Activated T-helper 1 cell treated with anti-CD3 and anti-CD28 coated beads, Interleukin-2, amount 50 U/mL, for 16 hours (primary cell): ENCODE measurements around the gene FAAH.
"Not testable (repeated sequence)": the region's sequence is repeated elsewhere in the genome, so short reads cannot be mapped to it uniquely, and the experiment has no call there.

ENCODE experiments used
- DNase-seq, 2 donors: peaks; one replicate each; pipeline ENCODE4 v3.0.0-alpha.2; 2020; ENCODE audit warnings: low read depth in 1 of 2, low spot score in 1 of 2

FAAH gene

GRCh38 chr1:46394108-46394871 lies at the start of gene FAAH:
Gene FAAH, plus strand, starts transcription at chr1:46394317. Its CDS starts 32 bp downstream, at chr1:46394349.
- no peak for DNase-seq

DNA sequence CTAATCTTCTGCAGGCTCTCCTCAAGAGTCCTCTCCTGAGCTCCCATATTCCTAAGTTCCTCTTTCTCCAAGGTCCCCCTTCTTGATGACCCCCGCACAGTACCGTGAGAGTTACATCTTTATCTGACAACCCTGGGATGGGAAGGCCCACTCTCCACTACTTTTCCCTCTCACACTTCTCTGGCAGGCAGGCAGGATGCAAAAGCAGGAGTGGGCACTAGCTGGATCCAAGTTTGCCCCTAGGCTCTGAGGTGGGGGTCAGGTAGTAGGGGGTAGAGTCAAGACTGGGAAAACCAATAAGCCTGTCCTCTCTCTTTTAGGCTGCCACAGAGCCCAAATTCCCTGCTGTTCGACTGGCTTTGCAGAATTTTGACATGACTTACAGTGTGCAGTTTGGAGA lies 49.6 kb upstream of the FAAH start:
- DNase-seq: no peak

DNA sequence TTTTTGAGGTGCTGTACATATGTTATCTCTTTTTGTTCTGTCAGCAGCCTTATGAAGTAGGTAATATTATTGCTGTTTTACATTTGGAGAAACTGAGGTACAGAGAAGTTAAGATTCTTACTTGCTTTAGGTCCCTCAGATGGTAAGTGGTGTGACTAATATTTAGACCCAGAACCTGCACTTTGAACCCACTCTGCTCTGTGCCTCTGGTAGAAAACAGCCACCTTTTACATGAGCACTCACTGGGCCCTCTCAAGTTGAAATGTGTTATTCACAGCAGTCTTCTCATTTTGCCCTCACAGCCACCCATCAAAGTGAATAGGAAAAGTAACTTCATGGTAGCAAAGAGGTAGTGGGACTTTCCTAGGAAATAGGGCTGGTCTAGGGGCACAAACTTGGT lies 48.8 kb upstream of the FAAH start:
- DNase-seq: no peak

- no peak for DNase-seq
Observed at GRCh38 chr1:46352363-46352762, 41.8 kb upstream of the FAAH start.

GRCh38 chr1:46355920-46356319 lies 38.2 kb upstream of the FAAH start:
- DNase-seq: not testable (repeated sequence)

GRCh38 chr1:46362158-46362557 lies 32.0 kb upstream of the FAAH start:
- no peak for DNase-seq

DNA sequence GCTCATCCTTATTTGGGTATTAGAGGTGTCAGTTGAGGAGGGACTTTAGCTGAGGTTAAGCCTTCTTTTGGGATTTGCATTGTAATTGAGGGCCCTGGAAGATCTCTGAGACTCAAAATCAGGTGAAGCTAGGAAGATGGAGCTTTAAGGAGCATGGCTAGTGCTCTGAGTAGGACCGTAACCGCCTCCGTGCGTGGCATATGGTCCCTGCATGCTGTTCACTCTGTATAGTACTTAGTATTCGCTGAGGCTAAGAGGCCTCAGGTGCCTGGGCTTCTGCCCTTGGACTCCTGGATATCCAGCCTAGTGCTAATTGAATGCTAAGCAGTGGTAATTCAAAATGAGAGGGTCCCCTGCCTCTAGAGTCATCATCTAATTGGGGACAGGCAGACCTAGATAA lies 31.0 kb upstream of the FAAH start:
- no peak for DNase-seq

DNA sequence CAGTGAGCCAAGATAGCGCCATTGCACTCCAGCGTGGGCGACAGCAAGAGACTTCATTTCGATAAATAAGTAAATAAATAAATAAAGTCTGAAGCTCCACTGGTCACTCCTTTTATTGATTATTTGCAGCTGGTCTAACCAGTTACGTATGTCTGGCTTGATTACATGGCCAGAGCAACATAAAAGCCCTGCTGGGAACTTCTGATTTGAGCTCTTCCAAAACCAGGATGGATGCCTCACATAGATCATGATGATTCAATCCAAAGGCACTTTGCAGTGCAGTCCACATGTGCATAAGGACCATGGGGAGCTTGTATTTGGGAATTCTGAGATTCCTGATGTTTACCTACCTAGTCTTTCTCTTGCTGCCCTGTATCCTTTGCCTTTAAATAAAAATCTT lies 29.5 kb upstream of the FAAH start:
- DNase-seq: no peak

DNA sequence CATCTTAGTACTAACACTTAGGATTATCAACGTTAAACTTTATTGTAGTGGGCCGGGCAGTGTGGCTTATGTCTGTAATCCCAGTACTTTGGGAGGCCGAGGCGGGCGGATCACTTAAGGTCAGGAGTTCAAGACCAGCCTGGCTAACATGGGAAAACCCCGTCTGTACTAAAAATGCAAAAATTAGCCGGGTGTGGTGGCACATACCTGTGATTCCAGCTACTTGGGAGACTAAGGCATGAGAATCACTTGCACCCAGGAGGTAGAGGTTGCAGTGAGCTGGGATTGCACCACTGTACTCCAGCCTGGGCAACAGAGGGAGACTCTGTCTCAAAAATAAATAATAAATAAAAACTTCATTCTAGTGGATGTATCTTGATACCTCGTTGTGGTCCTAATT lies 28.3 kb upstream of the FAAH start:
- DNase-seq: not testable (repeated sequence)

DNA sequence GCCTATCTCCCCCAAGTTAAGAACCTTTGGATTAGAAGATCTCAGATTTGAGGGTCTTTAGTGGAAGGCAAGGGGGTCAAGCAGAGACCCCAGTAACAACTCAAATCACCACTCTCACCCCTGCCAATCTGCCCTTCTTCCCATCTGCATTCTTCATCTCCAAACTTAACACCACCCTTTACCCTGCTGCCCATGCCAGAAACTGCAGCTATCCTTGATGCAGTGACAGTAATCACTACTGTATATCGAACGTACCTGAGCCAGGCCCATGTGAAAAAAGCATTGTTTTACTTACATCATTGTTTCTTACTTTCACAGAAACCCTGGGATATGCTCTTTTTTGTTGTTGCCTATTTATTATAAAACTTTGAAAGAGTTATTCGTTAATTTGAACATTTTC lies 27.0 kb upstream of the FAAH start:
- DNase-seq: no peak

DNA sequence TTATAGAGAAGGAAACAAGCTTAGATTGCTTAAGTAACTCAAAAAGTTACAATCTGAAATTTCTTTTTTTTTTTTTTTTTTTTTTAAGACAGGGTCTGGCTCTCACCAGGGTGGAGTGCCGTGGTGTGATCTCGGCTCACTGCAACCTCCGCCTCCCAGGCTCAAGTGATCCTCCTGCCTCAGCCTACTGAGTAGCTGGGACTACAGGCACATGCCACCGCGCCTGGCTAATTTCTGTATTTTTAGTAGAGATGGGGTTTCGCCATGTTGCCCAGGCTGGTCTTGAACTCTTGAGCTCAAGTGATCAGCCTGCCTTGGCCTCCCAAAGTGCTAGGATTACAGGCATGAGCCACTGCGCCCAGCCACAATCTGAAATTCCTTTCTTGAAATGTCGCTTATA lies 26.4 kb upstream of the FAAH start:
- DNase-seq: not testable (repeated sequence)

DNA sequence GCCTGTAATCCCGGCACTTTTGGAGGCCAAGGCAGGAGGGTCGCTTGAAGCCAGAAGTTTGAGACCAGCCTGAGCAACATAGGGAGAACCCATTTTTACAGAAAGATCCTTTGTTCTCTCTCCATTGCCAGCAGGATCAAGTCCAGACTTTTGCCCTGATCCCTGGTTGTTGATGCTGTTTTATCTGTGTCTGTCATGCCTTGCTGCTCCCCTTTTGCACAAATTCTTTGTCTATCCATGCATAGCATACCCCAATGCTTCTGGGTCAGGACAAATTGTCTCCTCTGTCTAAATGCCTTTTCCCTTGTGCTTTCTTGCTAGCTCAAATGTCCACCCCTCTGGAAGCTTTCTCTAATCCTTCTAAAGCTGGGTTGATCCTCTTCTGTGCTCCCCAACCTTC lies 25.3 kb upstream of the FAAH start:
- no peak for DNase-seq

DNA sequence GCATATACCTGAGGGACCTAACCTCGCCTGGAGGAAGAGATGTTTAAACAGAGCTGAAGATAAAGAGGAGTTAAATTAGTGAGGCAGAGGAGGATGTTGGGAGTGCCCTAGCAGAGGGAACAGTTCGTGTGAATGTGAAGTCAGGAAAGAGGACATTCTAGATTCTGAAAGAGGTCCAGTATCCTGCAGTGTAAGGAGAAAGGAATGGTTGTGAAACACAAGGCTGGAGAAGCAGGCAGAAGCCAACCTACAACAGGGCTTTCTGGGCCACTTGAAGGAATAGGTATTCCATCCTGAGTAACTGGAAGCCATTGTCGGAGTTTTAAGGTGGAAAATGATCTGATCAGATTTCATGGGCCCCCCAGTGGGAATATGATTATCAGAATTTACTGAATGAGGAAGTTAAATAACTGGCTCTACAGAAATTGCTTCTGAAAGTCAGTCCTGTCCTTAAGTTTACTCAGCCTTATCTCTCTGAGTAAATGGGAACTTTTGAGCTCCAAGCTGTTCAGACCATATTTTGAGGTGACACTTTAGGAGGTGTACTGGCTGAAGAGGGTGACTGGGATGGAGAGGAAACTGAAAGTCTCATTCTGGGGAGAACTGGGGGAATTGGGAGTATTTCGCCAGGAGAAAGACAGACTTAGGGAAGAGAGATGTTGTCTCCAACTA lies 24.4 kb upstream of the FAAH start:
- DNase-seq: no peak

DNA sequence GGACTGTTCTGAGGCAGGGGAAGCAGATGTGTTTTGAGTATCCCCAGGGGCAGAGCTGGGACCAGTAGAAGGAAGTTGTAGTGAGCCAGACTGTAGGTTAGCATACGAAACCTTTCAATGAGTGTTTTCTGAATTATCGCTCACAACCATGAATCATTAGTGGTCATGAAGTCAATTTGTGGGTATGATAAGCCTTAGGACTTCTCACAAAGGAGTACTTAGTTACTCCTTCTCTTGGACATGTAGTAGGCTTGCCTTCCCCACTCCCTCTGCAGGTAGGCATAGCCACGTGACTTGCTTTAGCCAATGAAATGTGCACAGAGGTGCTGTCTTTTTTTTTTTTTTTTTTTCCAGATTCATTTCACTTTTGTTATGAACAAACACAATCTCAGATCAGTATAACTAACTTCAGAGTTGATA lies 23.9 kb upstream of the FAAH start:
- no peak for DNase-seq

- no peak for DNase-seq
Observed at GRCh38 chr1:46372431-46372830, 21.7 kb upstream of the FAAH start.

DNA sequence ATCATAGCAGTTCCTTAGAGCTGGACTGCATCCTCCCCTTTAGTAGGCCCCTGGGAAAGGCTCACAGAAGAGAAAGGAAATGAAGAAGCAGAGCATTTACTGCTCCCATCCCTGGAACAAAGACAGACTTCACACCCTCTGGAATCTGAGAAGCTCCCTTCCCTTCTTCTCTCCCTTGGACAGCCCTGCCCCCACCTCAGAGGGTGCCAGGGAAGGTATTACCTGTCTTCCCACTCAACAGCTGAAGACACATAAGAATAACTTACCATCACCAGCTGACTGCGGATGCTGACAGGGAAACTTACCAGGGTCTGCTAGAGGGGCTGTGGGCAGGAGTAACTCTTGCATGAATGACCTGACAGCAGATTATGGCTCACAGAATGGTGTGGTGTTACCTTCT lies 14.1 kb upstream of the FAAH start:
- no peak for DNase-seq

DNA sequence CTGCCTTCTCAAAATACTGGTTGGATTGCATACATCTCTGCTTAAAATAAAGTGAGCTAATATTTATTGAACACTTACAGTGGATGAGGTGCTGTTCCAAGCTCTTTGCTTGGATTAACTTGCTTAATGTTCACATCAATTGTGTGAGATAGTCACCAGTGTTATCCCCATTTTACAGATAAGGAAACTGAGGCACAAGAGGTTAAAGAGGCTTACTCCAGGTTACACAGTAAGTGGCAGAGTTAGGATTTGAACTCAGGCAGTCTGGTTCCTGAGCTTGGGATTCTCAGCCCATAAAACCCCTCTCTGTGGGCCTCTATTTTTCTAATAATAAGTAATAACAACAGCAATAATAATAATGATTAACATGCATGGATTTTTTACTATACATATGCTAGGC lies 13.6 kb upstream of the FAAH start:
- DNase-seq: no peak

DNA sequence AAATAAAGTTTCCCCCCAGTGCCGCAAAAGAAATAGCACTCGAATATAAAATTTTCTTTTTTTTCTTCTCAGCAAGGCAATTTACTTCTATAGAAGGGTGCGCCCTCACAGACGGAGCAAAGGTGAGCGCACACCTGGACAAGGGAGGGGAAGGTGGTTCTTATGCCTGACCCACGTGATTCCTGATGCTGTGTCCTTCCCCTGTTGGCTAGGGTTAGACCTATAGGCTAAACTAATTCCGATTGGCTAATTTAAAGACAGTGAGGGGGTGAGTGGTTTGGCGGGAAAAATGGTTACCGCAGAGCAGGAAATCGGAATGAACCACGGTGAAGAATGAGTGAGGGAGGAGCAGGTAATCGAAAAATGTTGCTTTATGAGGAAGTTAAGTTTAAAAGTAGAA lies 607 bp upstream of the FAAH start:
- no peak for DNase-seq

GRCh38 chr1:46394872-46395465 lies 852 bp downstream of the FAAH start:
- DNase-seq: no peak

DNA sequence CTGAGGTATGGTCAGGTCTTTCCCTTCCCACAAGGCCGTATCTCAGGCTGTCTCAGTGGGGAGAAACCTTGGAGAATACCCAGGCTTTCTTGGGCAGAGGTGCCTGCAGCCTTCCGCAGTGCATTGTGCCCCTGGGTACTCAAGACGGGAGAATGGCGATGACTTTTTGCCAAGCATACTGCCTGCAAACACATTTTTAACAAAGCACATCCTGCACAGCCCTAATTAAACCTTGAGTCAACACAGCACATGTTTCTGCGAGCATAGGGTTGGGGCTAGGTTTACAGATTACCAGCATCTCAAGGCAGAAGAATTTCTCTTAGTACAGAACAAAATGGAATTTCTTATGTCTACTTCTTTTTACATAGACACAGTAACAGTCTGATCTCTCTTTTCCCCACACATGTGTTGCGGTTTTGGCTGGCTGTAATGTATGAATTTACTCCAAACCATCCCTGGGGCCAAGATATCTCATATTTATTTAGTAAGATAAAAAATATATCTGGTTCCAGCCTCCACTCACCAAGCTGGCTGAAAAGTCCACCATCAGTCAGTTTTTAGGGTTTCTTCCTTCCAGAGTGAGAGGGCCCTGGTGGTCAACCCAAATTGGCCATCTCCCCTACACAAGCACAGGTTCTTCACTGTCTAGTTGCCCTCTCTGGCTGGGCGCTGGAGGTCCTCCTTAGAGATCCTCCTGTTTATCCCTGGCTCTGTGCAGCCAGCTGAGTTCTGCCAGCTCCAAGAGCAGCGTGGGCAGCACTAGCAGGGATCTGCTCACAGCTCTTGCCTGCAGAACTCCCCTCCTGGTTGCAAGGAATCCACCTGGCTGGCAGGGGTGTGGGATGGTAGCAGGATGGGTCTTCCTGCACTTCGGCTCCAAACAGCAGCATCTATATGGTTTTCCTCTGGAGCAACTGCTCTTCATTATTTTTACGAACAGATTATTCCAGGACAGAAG lies 2.6 kb downstream of the FAAH start:
- no peak for DNase-seq

DNA sequence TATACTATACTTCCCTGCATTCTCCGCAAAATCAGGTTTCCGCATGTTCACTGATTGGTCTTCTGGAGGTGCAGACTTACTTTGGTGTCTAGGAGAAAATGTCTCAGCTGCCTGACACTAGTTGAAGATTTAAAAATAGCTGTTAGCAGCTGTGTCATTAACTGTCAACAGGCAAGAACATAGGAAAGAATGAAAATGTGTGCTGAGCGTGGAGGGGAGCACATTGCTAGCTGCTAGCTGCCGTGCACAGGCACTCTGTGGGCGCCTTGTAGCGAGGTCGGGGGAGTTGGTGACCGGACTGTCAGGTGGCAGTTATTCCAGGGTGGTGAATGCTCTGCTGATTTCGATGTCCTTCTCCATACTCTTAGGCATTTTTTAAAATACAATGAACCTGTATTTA lies 5.2 kb downstream of the FAAH start:
- DNase-seq: no peak
